ENCODE results near the gene NAIF1. TPM values are rescaled to one million over a fixed set of nuclear protein-coding genes. Genes with fewer than 3 reads are reported as not detected.
"Not testable (repeated sequence)": the region's sequence is repeated elsewhere in the genome, so short reads cannot be mapped to it uniquely, and the experiment has no call there.

NAIF1 gene
- total RNA-seq, 4 donors from 2014 or later: 0.60 to 23.2 (median 14.0) TPM

- WGBS, 2 donors (ENCODE audit: low coverage in 1 of 2): 82 to 94% methylated on average over 6 to 12 of the region's 12 CpGs
Measured at GRCh38 chr9:128026255-128026772, 40.8 kb downstream of the NAIF1 start.

GRCh38 chr9:128025736-128026135 is 41.4 kb downstream of the NAIF1 start:
- intact Hi-C loops (cut with DNase I; ENCODE audit: low total_unique reads) (no loop called here), in situ Hi-C loops (cut with MboI; ENCODE audit: low pct_ligation_motif_present in 1 of 4, low pct_unique_long_range_greater_than_20kb in 1 of 4, low sequenced_read_pairs in 3 of 4) (loop anchor here in 1 of 4 donors (25.0 kb wide), 1 partner anchor 112 kb away; the partner anchor contains the start of genes LCN2 and PTGES2)
- H3K9me3 ChIP-seq: no peaks in the 10 kb centered on the region
- peaks cover 0 to 8% (median 0%) of the 10 kb centered on the region in 4 donors for H3K4me1 ChIP-seq
- 55% methylated on average over 4 of the region's 4 CpGs; no CpG with 5 or more reads in 1 of the 2 donors for WGBS, 2 donors (ENCODE audit: low coverage in 1 of 2)
- H3K27ac ChIP-seq: peak overlapping the region; percentile 26 to 71 (median 56)
- no peak for DNase-seq
- TF ChIP-seq POLR2AphosphoS5 (IDR thresholded peaks at IDR 0.05): no peak
- no peak for TF ChIP-seq POLR2A (IDR thresholded peaks at IDR 0.05)
- no peak for TF ChIP-seq CTCF (IDR thresholded peaks at IDR 0.05)
- no peak for TF ChIP-seq EP300 (IDR thresholded peaks at IDR 0.05; ENCODE audit: low read depth)
- H3K36me3 ChIP-seq: no peaks in the 10 kb centered on the region
- H3K27me3 ChIP-seq: no peaks in the 10 kb centered on the region
- H3K4me3 ChIP-seq: no peak overlapping the region

More at GRCh38 chr9:128026255-128026772, 40.8 kb downstream of the NAIF1 start:
- Histone ChIP-seq H3K27me3 (no peaks in the 10 kb centered on the region), H3K4me3 (no peak overlapping the region), H3K36me3 (no peaks in the 10 kb centered on the region), H3K9me3 (no peaks in the 10 kb centered on the region), H3K27ac (peak overlapping the region; percentile 62 to 71 (median 66)), H3K4me1 (peaks cover 0 to 8% (median 0%) of the 10 kb centered on the region in 4 donors)
- in situ Hi-C loops (cut with MboI; ENCODE audit: low pct_ligation_motif_present in 1 of 4, low pct_unique_long_range_greater_than_20kb in 1 of 4, low sequenced_read_pairs in 3 of 4) (loop anchor here in 1 of 4 donors (25.0 kb wide), 1 partner anchor 111 kb away; the partner anchor contains the start of genes LCN2 and PTGES2), intact Hi-C loops (cut with DNase I; ENCODE audit: low total_unique reads) (no loop called here)
- peak; percentile 59 for DNase-seq
- peak in 2 of 3 donors; percentile 46 to 58 for TF ChIP-seq POLR2AphosphoS5 (IDR thresholded peaks at IDR 0.05)
- no peak for TF ChIP-seq CTCF (IDR thresholded peaks at IDR 0.05)
- no peak for TF ChIP-seq EP300 (IDR thresholded peaks at IDR 0.05; ENCODE audit: low read depth)
- peak; percentile 54 for TF ChIP-seq POLR2A (IDR thresholded peaks at IDR 0.05)

- intact Hi-C loops (cut with DNase I; ENCODE audit: low total_unique reads) (no loop called here), in situ Hi-C loops (cut with MboI; ENCODE audit: low pct_ligation_motif_present in 1 of 4, low pct_unique_long_range_greater_than_20kb in 1 of 4, low sequenced_read_pairs in 3 of 4) (loop anchor here in 1 of 4 donors (25.0 kb wide), 1 partner anchor 112 kb away; the partner anchor contains the start of genes LCN2 and PTGES2)
- 67 to 70% methylated on average over 1 to 5 of the region's 5 CpGs for WGBS, 2 donors (ENCODE audit: low coverage in 1 of 2)
- no peak overlapping the region for H3K4me3 ChIP-seq
- H3K4me1 ChIP-seq: peaks cover 0 to 4% (median 0%) of the 10 kb centered on the region in 4 donors
- no peak for DNase-seq
- no peaks in the 10 kb centered on the region for H3K9me3 ChIP-seq
- no peaks in the 10 kb centered on the region for H3K36me3 ChIP-seq
- H3K27ac ChIP-seq: peak overlapping the region in 2 of 4 donors; percentile 5 to 48
- no peak for TF ChIP-seq CTCF (IDR thresholded peaks at IDR 0.05)
- no peak for TF ChIP-seq EP300 (IDR thresholded peaks at IDR 0.05; ENCODE audit: low read depth)
- no peak for TF ChIP-seq POLR2AphosphoS5 (IDR thresholded peaks at IDR 0.05)
- TF ChIP-seq POLR2A (IDR thresholded peaks at IDR 0.05): no peak
- no peaks in the 10 kb centered on the region for H3K27me3 ChIP-seq
Measured at GRCh38 chr9:128024761-128025308, 42.3 kb downstream of the NAIF1 start.

GRCh38 chr9:128023671-128024070 is 43.4 kb downstream of the NAIF1 start:
- in situ Hi-C loops (cut with MboI; ENCODE audit: low pct_ligation_motif_present in 1 of 4, low pct_unique_long_range_greater_than_20kb in 1 of 4, low sequenced_read_pairs in 3 of 4); H3K27me3 ChIP-seq; H3K36me3 ChIP-seq; intact Hi-C loops (cut with DNase I; ENCODE audit: low total_unique reads); DNase-seq; H3K4me3 ChIP-seq; H3K27ac ChIP-seq; H3K9me3 ChIP-seq; H3K4me1 ChIP-seq: not testable (repeated sequence)
- WGBS, 2 donors (ENCODE audit: low coverage in 1 of 2): 40 to 79% methylated on average over 1 to 12 of the region's 12 CpGs

Measured in transverse colon (tissue), 4 donors.